NOMO-1 (cell line): ENCODE data around the gene HDGFL3.
"Not testable (repeated sequence)": the region's sequence is repeated elsewhere in the genome, so short reads cannot be mapped to it uniquely, and the experiment has no call there.

Experiments
- DNase-seq, 2 experiments: peaks; one replicate each; lab custom pipeline; 2025; ENCODE audit not compliant: unreplicated experiment in 2 of 2; lab: John Stamatoyannopoulos, UW

Gene HDGFL3

GRCh38 chr15:83207660-83208366 is at the start of gene HDGFL3:
Gene HDGFL3, minus strand, starts transcription at chr15:83207823. Its CDS starts 409 bp downstream, at chr15:83207414.
- no peak for DNase-seq

DNA sequence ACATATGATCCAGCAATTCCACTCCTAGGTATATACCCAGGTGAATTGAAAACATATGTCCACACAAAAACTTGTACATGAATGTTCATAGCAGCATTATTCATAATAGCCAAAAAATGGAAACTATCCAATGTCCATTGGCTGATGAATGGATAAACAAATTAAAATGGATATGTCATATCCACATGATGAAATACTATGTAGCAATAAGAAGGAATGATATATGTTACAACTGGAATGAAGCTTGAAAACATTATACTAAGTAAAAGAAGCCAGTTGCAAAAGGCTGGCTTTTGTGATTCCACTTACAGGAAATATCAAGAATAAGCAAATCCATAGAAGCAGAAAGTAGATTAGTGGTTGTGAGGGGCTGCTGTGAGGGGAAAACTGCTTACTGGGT is 43.2 kb upstream of the HDGFL3 start:
- no peak for DNase-seq

DNA sequence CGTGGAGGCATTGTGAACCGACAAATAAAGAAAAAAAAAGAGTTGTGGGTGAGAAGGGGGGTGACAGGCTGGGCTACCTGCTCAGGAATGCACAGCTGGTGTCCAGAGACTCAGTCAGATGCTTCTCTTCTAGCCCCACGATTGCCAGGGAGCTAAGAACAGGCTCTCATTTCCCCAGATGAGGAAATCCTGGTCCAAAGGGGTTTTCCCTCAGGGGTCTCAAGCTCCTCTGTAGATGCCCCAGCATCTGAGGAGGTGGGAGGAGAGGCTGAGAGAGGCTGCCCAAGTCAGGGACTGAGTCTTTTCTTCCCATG is 41.4 kb upstream of the HDGFL3 start:
- no peak for DNase-seq

GRCh38 chr15:83248151-83249029 is 40.8 kb upstream of the HDGFL3 start:
- DNase-seq: peak; percentile 0 to 31

DNA sequence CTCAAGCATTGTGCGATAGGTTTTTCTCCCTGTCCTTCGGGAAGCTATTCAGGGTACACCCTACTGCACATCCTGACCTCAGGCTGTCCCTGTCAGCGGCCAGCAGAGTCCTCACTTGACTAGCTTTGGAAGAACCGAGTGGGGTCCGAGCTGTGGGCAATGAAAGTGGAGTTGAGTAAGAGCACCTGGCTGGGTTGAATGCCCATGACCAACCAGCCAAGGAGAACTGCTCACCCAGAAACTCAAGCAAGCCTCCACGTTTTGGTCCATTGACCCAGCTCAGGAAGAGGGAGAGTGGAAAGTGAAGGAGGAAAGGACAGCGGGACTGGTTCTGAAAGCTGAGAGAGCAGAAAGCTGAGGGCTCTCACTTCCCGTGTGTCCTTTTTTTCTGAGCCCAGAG is 36.0 kb upstream of the HDGFL3 start:
- DNase-seq: no peak

DNA sequence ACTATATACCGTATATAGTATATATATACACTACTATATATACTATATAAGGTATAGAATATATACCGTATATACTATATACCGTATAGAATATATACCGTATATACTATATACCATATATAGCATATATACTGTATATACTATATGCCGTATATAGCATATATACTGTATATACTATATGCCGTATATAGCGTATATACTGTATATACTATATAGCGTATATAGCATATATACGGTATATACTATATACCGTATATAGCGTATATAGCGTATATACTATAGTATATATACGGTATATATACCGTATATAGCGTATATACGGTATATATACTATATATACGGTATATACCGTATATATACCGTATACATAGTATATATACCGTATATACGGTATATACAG is 22.6 kb upstream of the HDGFL3 start:
- DNase-seq: no peak

DNA sequence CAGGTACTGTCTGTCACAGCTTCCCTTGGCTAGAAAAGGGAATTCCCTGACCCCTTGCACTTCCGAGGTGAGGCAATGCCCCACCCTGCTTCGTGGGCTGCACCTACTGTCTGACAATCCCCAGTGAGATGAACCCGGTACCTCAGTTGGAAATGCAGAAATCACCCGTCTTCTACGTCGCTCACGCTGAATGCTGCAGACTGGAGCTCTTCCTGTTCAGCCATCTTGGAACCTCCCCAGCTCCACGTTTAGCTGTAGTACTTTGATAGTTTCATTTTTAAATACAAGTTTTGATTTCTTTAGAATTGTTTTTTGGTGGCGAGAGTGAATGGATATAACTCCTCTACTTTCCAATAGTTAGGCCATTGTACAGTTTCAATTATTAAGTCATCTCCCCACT is 17.8 kb upstream of the HDGFL3 start:
- no peak for DNase-seq

- DNase-seq: not testable (repeated sequence)
These were observed 14.2 kb upstream of the HDGFL3 start for GRCh38 chr15:83221781-83222180.

- DNase-seq: no peak
These were observed 11.4 kb upstream of the HDGFL3 start for GRCh38 chr15:83219026-83219425.

DNA sequence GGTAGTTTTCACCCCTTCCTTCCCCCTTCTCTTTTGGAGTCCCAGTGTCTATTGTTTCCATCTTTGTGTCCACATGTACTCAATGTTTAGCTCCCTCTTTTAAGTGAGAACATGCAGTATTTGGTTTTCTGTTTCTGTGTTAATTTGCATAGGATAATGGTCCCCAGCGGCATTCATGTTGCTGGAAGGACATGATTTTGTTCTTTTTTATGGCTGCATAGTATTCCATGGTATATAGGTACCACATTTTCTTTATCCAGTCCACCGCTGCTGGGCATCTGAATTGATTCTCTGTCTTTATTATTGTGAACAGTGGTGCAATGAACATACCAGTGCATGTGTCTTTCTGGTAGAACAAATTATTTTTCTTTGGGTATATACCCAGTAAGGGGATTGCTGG is 7.7 kb upstream of the HDGFL3 start:
- DNase-seq: no peak

DNA sequence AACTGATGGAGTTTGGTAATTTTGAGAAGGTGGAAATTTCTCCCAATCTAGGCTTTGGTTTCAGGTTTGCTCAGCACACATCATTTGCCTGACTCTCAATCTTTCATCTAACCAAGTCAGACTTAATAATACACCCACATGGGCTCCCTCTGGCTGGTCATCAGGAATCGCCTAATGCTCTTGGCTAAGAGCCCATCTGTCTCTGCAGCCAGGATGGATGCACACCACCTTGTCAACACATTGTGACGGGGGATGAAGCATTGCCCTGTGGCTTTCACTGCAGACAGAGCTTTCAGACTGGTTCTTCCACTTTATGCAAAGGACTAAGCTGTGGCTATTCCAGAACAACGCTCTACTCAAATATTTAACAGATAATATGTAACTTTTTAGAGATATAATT is 3.0 kb upstream of the HDGFL3 start:
- no peak for DNase-seq

DNA sequence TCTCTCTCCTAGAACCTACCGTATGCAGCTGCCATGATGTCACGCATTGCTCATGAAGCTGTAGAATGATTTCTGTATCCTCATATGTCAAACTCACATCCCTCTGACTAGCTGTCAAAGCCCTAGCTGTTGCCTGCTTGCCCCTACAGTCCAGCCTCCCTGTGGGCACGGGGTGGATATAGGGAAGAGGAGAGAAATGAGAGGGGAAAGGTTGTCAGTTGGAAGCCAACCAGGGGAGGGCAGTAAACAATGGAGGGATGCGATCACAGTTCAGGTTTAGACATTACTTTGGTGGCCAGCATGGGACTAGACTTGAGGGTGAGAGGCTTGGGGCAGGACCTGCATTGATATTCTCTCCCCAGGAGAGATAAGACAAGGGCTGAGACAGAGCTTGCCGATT is 1.7 kb upstream of the HDGFL3 start:
- DNase-seq: no peak

GRCh38 chr15:83208367-83208661 is 691 bp upstream of the HDGFL3 start:
- no peak for DNase-seq

- no peak for DNase-seq
These were observed 489 bp downstream of the HDGFL3 start for GRCh38 chr15:83207009-83207659.

- DNase-seq: no peak
These were observed 1.1 kb downstream of the HDGFL3 start for GRCh38 chr15:83206526-83207008.

- no peak for DNase-seq
These were observed 1.8 kb downstream of the HDGFL3 start for GRCh38 chr15:83205725-83206324.

- DNase-seq: no peak
These were observed 2.9 kb downstream of the HDGFL3 start for GRCh38 chr15:83204697-83205096.

DNA sequence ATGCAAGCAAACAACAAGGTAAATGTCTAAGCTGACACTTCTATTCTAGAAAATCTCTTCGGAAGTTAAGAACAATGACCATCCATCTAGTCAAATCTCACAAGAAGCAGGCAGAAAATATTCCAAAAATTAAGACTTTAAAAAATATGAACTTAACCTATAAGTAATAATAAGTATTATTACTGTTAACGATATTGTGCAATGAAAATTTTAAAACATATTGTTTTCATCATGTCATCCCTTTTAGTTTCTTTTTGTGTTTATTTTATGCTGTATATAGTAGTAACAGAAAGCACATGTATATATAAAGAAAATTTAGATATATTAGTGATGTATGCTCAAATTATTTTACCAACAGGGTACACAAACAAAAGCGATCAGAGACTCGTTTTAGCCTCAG is 4.1 kb downstream of the HDGFL3 start:
- no peak for DNase-seq

GRCh38 chr15:83200589-83200988 is 7.0 kb downstream of the HDGFL3 start:
- DNase-seq: no peak

DNA sequence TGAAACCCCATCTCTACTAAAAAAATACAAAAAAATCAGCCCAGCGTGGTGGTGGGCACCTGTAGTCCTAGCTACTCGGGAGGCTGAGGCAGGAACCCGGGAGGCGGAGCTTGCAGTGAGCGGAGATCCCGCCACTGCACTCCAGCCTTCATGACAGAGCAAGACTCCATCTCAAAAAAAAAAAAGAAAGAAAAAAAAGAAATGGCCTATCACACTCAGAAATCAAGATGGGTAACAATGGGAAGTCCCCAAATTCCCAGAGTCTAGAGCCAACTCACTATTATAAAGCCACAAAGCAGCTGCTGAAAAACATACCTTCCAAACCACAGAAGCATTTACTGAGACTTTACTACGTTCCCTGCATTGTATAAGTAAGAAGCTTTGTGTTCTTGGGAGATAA is 7.5 kb downstream of the HDGFL3 start:
- no peak for DNase-seq

- DNase-seq: no peak
These were observed 8.3 kb downstream of the HDGFL3 start for GRCh38 chr15:83199288-83199687.
